Measurements from ENCODE around the gene PIP5K1A. TPM values are rescaled to one million over a fixed set of nuclear protein-coding genes. Genes with fewer than 3 reads are reported as not detected.

The PIP5K1A gene
- total and polyA plus RNA-seq, 4 donors = 4.0 to 32.0 (median 13.6) TPM

DNA sequence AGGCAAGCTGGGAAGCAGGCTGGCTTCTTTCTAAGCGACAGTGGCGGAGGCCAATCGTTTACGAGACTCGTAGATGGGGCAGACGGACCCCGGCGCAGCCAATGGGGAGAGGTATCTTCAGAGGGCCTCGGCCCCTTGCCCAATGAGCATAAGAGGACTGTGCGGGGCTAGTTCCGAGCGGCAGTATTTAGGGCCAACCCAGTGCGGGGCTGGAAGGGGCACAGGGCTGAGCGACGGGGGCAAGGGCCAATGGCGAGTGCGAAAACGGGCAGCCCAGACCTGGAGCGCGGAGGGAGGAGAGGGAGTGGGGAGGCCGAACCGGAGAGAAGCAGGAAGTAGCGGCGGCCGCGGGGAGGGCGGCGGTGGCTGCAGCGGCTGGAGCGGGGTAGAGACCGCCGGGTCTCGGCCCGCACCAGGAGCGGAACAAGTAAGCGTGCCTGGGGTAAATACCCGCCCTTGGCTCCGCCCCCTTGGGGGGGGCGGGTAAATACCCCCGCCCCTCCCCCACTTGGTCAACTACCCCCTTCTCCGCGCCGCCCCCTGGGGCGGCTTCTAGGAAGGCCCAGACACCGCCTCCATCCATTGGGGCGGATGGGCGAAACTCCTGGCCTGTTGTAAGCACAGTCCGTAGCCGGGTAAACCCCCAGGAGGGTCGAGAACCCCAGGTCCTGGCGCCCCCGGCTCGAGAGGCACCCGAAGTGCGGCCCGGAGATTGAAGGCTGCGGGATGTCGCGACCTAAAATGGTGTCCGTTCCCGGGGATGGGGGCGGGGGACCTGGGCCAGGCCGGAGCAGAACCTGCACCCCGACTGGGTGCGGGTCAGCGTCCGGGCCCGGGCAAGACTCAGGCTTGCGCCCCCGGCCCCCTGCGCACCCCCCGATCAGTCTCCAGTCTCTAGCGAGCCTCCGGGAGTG is 83.9 kb downstream of the PIP5K1A start, which contains the start of gene ZNF687:
Gene ZNF687 (plus strand): TSS at position 331 of the 914 bp plus-strand sequence. CDS start 3,993 bp downstream, outside the sequence.
- under 1% methylated on average over 74 of the region's 74 CpGs for WGBS
- TF ChIP-seq, protein P1, sequence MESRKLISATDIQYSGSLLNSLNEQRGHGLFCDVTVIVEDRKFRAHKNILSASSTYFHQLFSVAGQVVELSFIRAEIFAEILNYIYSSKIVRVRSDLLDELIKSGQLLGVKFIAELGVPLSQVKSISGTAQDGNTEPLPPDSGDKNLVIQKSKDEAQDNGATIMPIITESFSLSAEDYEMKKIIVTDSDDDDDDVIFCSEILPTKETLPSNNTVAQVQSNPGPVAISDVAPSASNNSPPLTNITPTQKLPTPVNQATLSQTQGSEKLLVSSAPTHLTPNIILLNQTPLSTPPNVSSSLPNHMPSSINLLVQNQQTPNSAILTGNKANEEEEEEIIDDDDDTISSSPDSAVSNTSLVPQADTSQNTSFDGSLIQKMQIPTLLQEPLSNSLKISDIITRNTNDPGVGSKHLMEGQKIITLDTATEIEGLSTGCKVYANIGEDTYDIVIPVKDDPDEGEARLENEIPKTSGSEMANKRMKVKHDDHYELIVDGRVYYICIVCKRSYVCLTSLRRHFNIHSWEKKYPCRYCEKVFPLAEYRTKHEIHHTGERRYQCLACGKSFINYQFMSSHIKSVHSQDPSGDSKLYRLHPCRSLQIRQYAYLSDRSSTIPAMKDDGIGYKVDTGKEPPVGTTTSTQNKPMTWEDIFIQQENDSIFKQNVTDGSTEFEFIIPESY (IDR thresholded peaks at IDR 0.05) = no peak
- TF ChIP-seq HNF4A (conservative IDR thresholded peaks at IDR 0.05) (peak in 1 of 2 donors; percentile 5), TAF1 (conservative IDR thresholded peaks at IDR 0.05) (peak; percentile 76), RAD21 (IDR thresholded peaks at IDR 0.05) (no peak), NR2F2 (IDR thresholded peaks at IDR 0.05) (no peak), FOXA2 (IDR thresholded peaks at IDR 0.05) (no peak), YY1 (IDR thresholded peaks at IDR 0.05) (peak; percentile 69), SP1 (IDR thresholded peaks at IDR 0.05) (peak; percentile 99), FOXA1 (IDR thresholded peaks at IDR 0.05) (no peak)
- TF ChIP-seq, protein P2, sequence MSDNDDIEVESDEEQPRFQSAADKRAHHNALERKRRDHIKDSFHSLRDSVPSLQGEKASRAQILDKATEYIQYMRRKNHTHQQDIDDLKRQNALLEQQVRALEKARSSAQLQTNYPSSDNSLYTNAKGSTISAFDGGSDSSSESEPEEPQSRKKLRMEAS (IDR thresholded peaks at IDR 0.05) = no peak
- TF ChIP-seq, protein P3, sequence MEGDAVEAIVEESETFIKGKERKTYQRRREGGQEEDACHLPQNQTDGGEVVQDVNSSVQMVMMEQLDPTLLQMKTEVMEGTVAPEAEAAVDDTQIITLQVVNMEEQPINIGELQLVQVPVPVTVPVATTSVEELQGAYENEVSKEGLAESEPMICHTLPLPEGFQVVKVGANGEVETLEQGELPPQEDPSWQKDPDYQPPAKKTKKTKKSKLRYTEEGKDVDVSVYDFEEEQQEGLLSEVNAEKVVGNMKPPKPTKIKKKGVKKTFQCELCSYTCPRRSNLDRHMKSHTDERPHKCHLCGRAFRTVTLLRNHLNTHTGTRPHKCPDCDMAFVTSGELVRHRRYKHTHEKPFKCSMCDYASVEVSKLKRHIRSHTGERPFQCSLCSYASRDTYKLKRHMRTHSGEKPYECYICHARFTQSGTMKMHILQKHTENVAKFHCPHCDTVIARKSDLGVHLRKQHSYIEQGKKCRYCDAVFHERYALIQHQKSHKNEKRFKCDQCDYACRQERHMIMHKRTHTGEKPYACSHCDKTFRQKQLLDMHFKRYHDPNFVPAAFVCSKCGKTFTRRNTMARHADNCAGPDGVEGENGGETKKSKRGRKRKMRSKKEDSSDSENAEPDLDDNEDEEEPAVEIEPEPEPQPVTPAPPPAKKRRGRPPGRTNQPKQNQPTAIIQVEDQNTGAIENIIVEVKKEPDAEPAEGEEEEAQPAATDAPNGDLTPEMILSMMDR (IDR thresholded peaks at IDR 0.05; ENCODE audit: low read depth, low read length, missing input control) = no peak
- TF ChIP-seq, protein P4, sequence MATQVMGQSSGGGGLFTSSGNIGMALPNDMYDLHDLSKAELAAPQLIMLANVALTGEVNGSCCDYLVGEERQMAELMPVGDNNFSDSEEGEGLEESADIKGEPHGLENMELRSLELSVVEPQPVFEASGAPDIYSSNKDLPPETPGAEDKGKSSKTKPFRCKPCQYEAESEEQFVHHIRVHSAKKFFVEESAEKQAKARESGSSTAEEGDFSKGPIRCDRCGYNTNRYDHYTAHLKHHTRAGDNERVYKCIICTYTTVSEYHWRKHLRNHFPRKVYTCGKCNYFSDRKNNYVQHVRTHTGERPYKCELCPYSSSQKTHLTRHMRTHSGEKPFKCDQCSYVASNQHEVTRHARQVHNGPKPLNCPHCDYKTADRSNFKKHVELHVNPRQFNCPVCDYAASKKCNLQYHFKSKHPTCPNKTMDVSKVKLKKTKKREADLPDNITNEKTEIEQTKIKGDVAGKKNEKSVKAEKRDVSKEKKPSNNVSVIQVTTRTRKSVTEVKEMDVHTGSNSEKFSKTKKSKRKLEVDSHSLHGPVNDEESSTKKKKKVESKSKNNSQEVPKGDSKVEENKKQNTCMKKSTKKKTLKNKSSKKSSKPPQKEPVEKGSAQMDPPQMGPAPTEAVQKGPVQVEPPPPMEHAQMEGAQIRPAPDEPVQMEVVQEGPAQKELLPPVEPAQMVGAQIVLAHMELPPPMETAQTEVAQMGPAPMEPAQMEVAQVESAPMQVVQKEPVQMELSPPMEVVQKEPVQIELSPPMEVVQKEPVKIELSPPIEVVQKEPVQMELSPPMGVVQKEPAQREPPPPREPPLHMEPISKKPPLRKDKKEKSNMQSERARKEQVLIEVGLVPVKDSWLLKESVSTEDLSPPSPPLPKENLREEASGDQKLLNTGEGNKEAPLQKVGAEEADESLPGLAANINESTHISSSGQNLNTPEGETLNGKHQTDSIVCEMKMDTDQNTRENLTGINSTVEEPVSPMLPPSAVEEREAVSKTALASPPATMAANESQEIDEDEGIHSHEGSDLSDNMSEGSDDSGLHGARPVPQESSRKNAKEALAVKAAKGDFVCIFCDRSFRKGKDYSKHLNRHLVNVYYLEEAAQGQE (IDR thresholded peaks at IDR 0.05) = peak; percentile 22
- peak; percentile 97 for DNase-seq (ENCODE audit: low spot score)
- H3K27me3 ChIP-seq (ENCODE audit: control insufficient read depth in 4 of 4, insufficient read depth in 4 of 4, low read length in 3 of 4) = no peaks in the 10 kb centered on the region
- H3K4me1 ChIP-seq (ENCODE audit: control insufficient read depth in 4 of 4, insufficient read depth in 4 of 4, low read length in 3 of 4) = peaks cover 3 to 16% (median 6%) of the 10 kb centered on the region in 4 donors
- no peaks in the 10 kb centered on the region for H3K9me3 ChIP-seq (ENCODE audit: control insufficient read depth in 4 of 4, low read length in 3 of 4)
- H3K9ac ChIP-seq (ENCODE audit: low read depth in 1 of 2, low read length in 2 of 2) = peak within 1 kb of the TSS; percentile 67 to 92
- H3K27ac ChIP-seq (ENCODE audit: low read depth in 1 of 2, low read length in 2 of 2) = peak within 1 kb of the TSS; percentile 99 to 100
- peaks cover 8 to 15% (median 11%) of the 10 kb centered on the region in 4 donors for H3K36me3 ChIP-seq (ENCODE audit: control insufficient read depth in 4 of 4, insufficient read depth in 3 of 4, low read depth in 1 of 4, low read length in 3 of 4)
- H3K4me3 ChIP-seq (ENCODE audit: low read depth in 1 of 3, low read length in 3 of 3) = peak within 1 kb of the TSS; percentile 89 to 99 (median 90)

All from liver (tissue), 9 donors.